SK-N-SH treated with all-trans-retinoic acid at 6 μM for 48 hours (cell line): Measurements from ENCODE around the gene CDC42EP5.

Source experiments
- ATAC-seq: fragments of 200-7000 bp; cut with Tn5 transposase; 3 replicates; pipeline ENCODE4 v1.9.1; 2020; ENCODE audit warnings: mild to moderate bottlenecking, moderate library complexity
- CSDC2 ChIP-seq: fragments of 250-450 bp; sonication (Bioruptor Pico); IDR thresholded peaks from 2 replicates; pipeline ENCODE4 v1.5.0; 2020; ENCODE audit warnings: mild to moderate bottlenecking, moderate library complexity
- ESRRG ChIP-seq: fragments of 250-450 bp; sonication (Bioruptor Pico); IDR thresholded peaks from 2 replicates; pipeline ENCODE4 v1.6.1; 2021; ENCODE audit warnings: mild to moderate bottlenecking
- GLIS3 ChIP-seq: fragments of 250-450 bp; sonication (Bioruptor Pico); IDR thresholded peaks from 2 replicates; pipeline ENCODE4 v1.5.0; 2020; ENCODE audit warnings: mild to moderate bottlenecking, moderate library complexity
- ISL1 ChIP-seq: fragments of 250-450 bp; sonication (Bioruptor Pico); IDR thresholded peaks from 2 replicates; pipeline ENCODE4 v2.1.2; 2022; ENCODE audit warnings: mild to moderate bottlenecking, moderate library complexity
- PPARA ChIP-seq: fragments of 250-450 bp; sonication (Bioruptor Pico); IDR thresholded peaks from 2 replicates; pipeline ENCODE4 v1.5.0; 2020; ENCODE audit warnings: mild to moderate bottlenecking, borderline replicate concordance
- RARB ChIP-seq: fragments of 250-450 bp; sonication (Bioruptor Pico); IDR thresholded peaks from 2 replicates; pipeline ENCODE4 v1.8.0; 2021; ENCODE audit warnings: mild to moderate bottlenecking, moderate library complexity
- TCF4 ChIP-seq: fragments of 250-450 bp; sonication (Bioruptor Pico); IDR thresholded peaks from 2 replicates; pipeline ENCODE4 v1.8.0; 2021; ENCODE audit warnings: mild to moderate bottlenecking, moderate library complexity, borderline replicate concordance
- TOX ChIP-seq: fragments of 250-450 bp; sonication (Bioruptor Pico); IDR thresholded peaks from 2 replicates; pipeline ENCODE4 v1.8.0; 2021; ENCODE audit warnings: mild to moderate bottlenecking, moderate library complexity, borderline replicate concordance
- ZC3H10 ChIP-seq: fragments of 250-450 bp; sonication (Bioruptor Pico); IDR thresholded peaks from 2 replicates; pipeline ENCODE4 v1.5.1; 2021; ENCODE audit warnings: mild to moderate bottlenecking, moderate library complexity
- ZFP3 ChIP-seq: fragments of 250-450 bp; sonication (Bioruptor Pico); IDR thresholded peaks from 2 replicates; pipeline ENCODE4 v1.5.0; 2020; ENCODE audit warnings: mild to moderate bottlenecking, moderate library complexity
- ZFP30 ChIP-seq: fragments of 450-650 bp; formaldehyde crosslinking; IDR thresholded peaks from 2 replicates; pipeline ENCODE4 v1.5.0; 2022; ENCODE audit warnings: mild to moderate bottlenecking, moderate library complexity
- ZNF565 ChIP-seq: fragments of 450-650 bp; formaldehyde crosslinking; conservative IDR thresholded peaks from 2 replicates; pipeline ENCODE4 v1.5.0; 2020; ENCODE audit warnings: low read depth, mild to moderate bottlenecking, moderate library complexity
- ZNF70 ChIP-seq: fragments of 450-650 bp; formaldehyde crosslinking; IDR thresholded peaks from 2 replicates; pipeline ENCODE4 v1.5.0; 2020; ENCODE audit warnings: mild to moderate bottlenecking, moderate library complexity
- TF ChIP-seq, protein P1 (sequence below): fragments of 250-450 bp; sonication (Bioruptor Pico); IDR thresholded peaks from 2 replicates; pipeline ENCODE4 v1.5.0; 2020; ENCODE audit warnings: mild to moderate bottlenecking, moderate library complexity
- TF ChIP-seq, protein P2 (sequence below): fragments of 250-450 bp; sonication (Bioruptor Pico); IDR thresholded peaks from 2 replicates; pipeline ENCODE4 v1.5.1; 2020; ENCODE audit warnings: low read depth, mild to moderate bottlenecking, moderate library complexity
- TF ChIP-seq, protein P3 (sequence below): fragments of 250-450 bp; sonication (Bioruptor Pico); IDR thresholded peaks from 2 replicates; pipeline ENCODE4 v1.8.0; 2020; ENCODE audit warnings: mild to moderate bottlenecking, moderate library complexity, borderline replicate concordance
- TF ChIP-seq, protein P4 (sequence below): fragments of 250-450 bp; sonication (Bioruptor Pico); IDR thresholded peaks from 2 replicates; pipeline ENCODE4 v1.8.0; 2021; ENCODE audit warnings: low read depth, mild to moderate bottlenecking, moderate library complexity, borderline replicate concordance

The CDC42EP5 gene

DNA sequence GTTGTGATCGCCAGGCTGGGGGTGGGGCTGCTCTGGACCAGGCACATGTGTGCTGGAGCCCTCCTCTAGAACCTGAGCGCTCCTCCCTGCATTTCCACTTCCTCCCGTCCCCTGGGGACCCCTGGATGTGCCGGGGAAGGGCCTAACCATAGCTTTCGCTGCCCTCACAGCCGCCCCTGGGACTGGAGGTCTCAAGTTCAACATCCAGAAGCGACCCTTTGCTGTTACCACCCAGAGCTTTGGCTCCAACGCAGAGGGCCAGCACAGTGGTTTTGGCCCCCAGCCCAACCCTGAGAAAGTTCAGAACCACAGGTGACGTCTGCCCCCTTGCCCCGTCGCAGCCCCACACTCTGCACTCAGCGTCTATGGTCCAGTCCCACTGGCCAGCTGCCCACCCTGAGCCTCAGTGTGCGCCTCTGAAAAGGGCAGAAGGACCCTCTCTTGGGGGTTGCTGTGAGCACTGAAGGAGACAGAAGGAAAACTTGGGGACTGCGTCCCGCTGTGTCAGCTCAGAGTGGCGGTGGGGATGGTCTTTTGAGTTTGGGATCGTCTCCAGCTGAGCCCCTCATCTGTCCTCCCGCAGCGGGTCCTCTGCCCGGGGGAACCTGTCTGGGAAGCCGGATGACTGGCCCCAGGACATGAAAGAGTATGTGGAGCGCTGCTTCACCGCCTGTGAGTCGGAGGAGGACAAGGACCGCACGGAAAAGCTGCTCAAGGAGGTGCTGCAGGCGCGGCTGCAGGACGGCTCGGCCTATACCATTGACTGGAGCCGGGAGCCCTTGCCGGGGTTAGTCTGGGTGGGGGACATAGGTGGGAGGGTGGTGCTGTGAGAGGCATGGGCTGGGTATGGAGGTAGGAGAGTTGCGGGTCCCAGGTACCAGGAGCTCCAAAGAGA is 18.1 kb downstream of the CDC42EP5 start (continued):
- TF ChIP-seq, protein P1, sequence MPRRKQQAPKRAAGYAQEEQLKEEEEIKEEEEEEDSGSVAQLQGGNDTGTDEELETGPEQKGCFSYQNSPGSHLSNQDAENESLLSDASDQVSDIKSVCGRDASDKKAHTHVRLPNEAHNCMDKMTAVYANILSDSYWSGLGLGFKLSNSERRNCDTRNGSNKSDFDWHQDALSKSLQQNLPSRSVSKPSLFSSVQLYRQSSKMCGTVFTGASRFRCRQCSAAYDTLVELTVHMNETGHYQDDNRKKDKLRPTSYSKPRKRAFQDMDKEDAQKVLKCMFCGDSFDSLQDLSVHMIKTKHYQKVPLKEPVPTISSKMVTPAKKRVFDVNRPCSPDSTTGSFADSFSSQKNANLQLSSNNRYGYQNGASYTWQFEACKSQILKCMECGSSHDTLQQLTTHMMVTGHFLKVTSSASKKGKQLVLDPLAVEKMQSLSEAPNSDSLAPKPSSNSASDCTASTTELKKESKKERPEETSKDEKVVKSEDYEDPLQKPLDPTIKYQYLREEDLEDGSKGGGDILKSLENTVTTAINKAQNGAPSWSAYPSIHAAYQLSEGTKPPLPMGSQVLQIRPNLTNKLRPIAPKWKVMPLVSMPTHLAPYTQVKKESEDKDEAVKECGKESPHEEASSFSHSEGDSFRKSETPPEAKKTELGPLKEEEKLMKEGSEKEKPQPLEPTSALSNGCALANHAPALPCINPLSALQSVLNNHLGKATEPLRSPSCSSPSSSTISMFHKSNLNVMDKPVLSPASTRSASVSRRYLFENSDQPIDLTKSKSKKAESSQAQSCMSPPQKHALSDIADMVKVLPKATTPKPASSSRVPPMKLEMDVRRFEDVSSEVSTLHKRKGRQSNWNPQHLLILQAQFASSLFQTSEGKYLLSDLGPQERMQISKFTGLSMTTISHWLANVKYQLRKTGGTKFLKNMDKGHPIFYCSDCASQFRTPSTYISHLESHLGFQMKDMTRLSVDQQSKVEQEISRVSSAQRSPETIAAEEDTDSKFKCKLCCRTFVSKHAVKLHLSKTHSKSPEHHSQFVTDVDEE (CRISPR knock-in tag): no peak
- TF ChIP-seq, protein P2, sequence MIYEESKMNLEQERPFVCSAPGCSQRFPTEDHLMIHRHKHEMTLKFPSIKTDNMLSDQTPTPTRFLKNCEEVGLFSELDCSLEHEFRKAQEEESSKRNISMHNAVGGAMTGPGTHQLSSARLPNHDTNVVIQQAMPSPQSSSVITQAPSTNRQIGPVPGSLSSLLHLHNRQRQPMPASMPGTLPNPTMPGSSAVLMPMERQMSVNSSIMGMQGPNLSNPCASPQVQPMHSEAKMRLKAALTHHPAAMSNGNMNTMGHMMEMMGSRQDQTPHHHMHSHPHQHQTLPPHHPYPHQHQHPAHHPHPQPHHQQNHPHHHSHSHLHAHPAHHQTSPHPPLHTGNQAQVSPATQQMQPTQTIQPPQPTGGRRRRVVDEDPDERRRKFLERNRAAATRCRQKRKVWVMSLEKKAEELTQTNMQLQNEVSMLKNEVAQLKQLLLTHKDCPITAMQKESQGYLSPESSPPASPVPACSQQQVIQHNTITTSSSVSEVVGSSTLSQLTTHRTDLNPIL (CRISPR knock-in tag): no peak
- TF ChIP-seq ZNF565 (CRISPR knock-in tag) (no peak), ESRRG (CRISPR knock-in tag) (no peak), TOX (no peak), ISL1 (CRISPR knock-in tag) (no peak)
- TF ChIP-seq, protein P3, sequence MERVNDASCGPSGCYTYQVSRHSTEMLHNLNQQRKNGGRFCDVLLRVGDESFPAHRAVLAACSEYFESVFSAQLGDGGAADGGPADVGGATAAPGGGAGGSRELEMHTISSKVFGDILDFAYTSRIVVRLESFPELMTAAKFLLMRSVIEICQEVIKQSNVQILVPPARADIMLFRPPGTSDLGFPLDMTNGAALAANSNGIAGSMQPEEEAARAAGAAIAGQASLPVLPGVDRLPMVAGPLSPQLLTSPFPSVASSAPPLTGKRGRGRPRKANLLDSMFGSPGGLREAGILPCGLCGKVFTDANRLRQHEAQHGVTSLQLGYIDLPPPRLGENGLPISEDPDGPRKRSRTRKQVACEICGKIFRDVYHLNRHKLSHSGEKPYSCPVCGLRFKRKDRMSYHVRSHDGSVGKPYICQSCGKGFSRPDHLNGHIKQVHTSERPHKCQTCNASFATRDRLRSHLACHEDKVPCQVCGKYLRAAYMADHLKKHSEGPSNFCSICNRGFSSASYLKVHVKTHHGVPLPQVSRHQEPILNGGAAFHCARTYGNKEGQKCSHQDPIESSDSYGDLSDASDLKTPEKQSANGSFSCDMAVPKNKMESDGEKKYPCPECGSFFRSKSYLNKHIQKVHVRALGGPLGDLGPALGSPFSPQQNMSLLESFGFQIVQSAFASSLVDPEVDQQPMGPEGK: no peak

DNA sequence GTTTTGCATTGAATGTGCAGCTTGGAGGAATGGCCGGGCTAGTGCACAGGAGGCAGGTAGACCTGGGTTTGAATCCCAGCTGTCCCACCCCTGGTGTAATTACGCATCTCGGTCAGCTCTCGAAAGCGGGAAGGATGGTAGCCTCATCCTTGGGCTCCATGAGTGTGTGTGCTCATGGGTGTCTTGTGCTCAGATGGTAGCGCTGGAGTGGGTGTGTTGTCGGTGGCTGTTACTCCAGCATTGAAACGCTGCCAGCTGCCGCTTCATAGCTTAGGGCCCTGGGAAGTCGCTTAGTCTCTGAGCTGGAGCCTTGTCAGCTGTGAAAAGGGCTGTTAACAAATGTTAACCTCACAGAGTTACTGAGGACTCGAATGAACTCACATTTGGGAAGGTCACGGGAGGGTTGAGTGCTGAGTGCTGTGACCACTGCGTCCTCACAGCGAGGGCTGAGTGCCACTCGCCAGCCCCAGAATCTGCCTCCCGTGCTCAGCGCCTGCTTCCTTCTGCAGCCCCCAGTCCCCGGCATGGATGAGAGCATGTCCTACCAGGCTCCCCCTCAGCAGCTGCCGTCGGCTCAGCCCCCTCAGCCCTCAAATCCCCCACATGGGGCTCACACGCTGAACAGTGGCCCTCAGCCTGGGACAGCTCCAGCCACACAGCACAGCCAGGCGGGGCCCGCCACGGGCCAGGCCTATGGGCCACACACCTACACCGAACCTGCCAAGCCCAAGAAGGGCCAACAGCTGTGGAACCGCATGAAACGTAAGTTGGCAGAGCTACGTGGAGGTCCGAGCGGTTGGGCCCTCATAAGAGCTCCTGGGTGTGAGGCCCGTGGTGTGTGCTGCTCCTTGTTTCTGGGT is 18.9 kb downstream of the CDC42EP5 start:
- ATAC-seq: no peak
- TF ChIP-seq ZC3H10 (CRISPR knock-in tag): no peak
- TF ChIP-seq, protein P4, sequence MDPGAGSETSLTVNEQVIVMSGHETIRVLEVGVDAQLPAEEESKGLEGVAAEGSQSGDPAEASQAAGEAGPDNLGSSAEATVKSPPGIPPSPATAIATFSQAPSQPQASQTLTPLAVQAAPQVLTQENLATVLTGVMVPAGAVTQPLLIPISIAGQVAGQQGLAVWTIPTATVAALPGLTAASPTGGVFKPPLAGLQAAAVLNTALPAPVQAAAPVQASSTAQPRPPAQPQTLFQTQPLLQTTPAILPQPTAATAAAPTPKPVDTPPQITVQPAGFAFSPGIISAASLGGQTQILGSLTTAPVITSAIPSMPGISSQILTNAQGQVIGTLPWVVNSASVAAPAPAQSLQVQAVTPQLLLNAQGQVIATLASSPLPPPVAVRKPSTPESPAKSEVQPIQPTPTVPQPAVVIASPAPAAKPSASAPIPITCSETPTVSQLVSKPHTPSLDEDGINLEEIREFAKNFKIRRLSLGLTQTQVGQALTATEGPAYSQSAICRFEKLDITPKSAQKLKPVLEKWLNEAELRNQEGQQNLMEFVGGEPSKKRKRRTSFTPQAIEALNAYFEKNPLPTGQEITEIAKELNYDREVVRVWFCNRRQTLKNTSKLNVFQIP (CRISPR knock-in tag): no peak
- TF ChIP-seq TCF4: no peak
- TF ChIP-seq ISL1 (CRISPR knock-in tag): no peak
- no peak for TF ChIP-seq ZFP3 (CRISPR knock-in tag)
- TF ChIP-seq, protein P3: no peak
- no peak for TF ChIP-seq TOX
- no peak for TF ChIP-seq CSDC2 (CRISPR knock-in tag)
- TF ChIP-seq ZNF70 (CRISPR knock-in tag): no peak
- no peak for TF ChIP-seq PPARA (CRISPR knock-in tag)
- no peak for TF ChIP-seq RARB
- TF ChIP-seq, all 23 proteins: peak for 0

DNA sequence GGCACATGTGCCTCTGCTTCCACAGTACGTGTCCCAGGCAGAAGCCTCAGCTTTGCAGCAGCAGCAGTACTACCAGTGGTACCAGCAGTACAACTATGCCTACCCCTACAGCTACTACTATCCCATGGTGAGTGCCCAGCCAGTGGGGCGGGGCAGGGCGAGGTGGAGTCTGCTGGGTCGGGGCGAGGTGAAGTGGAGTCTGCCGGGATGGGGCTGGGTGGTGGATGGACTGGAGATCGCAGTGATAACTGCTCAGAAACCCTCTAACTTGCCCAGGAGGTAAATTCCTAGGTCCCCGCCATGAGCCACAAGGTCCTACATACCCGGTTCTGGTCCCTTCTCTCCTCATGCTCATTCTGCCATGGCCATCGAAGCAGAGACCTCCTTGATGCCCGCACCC is 20.5 kb downstream of the CDC42EP5 start:
- TF ChIP-seq TCF4 (no peak), RARB (no peak), GLIS3 (CRISPR knock-in tag) (no peak), ZFP30 (CRISPR knock-in tag) (no peak), TOX (no peak)

More for the DNA sequence above, 20.5 kb downstream of the CDC42EP5 start:
- ATAC-seq: no peak
